GM18508 (cell line): ENCODE measurements around the gene EXOC4.

Source experiments
- ATAC-seq: cut with Tn5 transposase; IDR thresholded peaks from one replicate; pipeline ENCODE4 v1.9.1; 2021; ENCODE audit warnings: moderate number of reproducible peaks; ENCODE audit not compliant: insufficient read depth, unreplicated experiment

EXOC4 gene

DNA sequence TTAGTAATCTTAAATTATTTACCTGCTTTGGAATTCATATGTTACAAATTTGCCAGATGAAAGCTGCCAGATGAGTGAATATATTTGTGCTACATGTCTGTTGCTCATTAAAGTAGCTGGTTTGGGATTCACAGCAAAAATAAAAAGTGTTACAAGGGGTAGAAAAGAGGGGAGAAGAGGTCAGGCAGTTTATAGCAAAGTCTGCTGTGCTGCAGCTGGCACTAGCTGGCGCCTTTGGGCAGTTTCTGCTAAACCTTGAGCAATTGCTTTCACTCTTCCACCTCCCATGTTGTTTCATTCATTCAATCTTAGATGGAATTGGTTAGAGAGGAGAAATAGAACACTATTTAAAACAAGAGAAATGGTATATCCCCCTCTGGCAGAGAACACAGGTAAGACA, 470.2 kb downstream of the EXOC4 start:
- no peak for ATAC-seq

GRCh38 chr7:133724148-133724547, 471.3 kb downstream of the EXOC4 start:
- ATAC-seq: no peak

DNA sequence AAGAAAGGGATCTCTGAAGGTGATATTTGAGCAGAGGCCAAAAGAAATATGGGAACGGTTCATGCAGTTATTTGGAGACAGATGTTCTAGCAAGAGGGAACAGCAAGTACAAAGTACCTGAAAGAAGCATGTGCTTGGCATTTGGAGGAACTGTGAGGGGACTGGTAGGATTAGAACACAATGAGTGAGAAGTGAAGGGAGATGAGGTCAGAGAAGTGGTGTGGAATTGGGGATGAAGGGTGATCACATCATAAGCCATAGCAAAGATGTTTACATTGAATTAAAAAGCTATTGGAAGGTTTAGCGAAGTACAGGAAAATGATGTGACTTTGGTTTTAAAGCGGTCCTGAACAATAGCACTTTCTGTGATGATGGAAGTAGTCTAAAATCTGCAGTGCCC, 471.8 kb downstream of the EXOC4 start:
- ATAC-seq: no peak

DNA sequence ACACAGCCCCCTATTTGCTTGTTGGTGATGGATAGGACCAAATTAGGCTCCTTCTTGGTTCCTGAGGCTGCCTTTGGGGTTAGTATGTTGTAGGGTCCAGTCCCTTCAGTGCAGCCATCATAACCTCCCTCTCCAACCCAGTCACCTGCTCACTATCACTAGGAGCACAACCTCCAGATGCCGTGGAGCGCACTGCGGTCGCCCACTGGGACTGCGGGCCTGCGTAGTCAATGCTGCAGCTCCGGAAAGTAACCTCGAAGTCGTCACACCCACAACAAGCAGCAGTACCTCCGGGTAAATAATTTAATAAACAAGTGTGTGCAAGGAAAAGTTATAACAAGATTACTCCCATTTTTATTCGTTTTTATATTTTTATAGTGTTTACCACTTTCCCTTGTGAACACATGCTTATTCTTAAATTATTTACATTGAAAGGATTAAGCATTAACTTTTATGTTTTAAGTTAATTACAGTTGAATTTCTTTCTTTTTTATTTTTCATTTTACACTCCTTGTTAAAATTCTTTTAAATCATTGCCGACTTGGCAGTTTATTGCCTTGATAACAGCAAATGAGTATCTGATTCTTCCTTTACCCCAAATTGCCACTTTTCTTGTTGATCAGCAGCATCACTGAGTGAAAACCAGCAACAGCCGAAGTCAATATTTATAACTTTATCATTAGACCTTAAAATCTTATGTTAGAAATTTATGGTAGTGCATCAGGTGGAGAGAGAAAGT, 474.8 kb downstream of the EXOC4 start:
- ATAC-seq: no peak

DNA sequence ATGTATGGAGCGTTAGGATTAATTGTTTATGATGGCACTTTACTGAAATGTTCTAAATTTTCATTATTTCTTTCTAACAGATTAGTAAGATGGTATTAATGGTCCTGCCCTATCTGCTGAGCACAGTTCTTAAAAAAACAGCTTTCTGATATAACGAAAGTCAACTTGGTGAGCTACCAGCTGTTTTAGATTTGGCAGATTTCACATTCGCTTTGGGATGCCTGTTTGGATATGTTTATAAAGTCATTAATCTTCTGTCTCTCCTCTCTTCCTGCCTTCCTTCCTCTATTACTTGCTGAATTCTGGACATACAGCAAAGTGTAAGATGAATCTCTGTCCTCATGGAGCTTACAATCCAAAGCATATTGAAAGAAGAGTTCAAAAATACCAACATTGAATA, 477.5 kb downstream of the EXOC4 start:
- ATAC-seq: no peak

- no peak for ATAC-seq
These were observed 480.5 kb downstream of the EXOC4 start for GRCh38 chr7:133733401-133733800.

- ATAC-seq: no peak
These were observed 482.3 kb downstream of the EXOC4 start for GRCh38 chr7:133735222-133735621.

GRCh38 chr7:133739817-133740216, 486.9 kb downstream of the EXOC4 start:
- ATAC-seq: no peak

DNA sequence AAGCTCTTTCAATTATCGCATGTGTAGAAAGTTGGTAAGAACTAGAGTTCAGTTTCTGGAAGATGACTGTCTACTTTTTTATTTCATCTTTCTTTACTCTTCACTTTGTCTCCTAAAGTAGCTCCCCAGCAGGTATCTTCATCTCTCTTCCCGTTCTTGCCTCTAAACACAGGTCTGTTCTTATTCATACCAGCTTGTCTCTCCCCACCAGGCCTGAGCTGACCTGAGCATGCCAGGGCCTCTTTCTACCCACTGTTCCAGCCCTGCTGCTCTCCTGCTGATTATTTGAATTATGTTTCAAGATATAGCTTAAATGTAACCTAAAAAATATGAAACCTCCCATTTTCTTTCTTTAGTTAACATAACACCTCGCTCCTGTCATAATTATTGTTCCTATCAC, 488.2 kb downstream of the EXOC4 start:
- ATAC-seq: no peak

DNA sequence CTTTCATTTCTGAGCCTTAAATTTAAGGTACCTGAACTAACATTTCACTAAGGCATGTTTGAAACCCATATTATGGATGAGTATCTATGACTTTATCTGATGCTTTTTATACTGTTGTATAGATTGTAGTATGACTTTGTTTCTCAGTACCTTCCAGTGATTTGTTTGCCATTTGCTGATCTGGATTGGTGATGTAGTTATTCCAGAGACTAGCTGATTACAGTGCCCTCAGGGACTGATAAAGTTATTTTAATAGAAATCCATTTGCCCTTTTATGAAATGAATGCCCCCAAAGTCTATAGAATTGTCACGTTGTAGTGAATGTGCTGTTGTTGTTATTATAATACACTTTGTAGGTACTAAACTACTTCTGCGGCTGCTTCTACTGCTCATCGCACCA, 488.8 kb downstream of the EXOC4 start:
- ATAC-seq: no peak

- ATAC-seq: no peak
These were observed 490.0 kb downstream of the EXOC4 start for GRCh38 chr7:133742709-133743538.

DNA sequence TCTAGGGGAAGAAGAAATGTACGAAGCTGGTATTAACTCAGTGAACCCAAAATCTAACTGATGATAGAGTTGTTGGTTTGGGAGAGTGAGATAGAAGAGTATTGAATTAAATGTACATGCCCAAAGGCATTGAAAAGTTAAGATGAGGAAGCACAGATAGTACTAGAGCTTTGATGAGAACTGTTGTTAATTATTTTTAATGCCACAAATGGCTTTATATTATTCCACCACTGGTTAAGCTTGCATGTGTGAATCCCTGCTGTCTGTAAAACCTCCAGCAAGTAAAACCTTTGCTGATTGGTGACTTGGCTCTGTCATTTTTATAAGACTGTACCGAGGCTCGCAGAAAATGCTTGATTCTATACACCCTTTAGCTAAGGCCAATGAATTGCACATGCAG, 491.6 kb downstream of the EXOC4 start:
- no peak for ATAC-seq

DNA sequence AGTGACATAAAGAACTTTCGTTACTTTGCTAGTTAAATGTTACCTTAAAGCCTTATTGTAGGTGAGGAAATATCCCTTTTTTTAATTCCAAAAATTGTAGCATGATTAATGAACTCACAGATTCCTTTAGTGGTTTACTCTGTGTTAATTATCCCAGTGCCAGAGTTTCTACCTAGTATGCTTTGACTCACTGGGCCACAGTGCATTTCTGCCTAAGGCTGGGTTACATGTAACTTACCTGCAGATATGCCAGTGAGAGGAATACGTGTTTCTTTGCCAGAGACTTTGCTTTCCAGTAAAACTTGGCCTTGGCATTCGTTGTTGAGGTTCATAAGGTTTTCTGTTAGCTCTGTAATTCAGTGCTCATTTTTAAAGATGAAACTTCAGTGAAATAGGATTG, 493.4 kb downstream of the EXOC4 start:
- ATAC-seq: no peak

GRCh38 chr7:133746847-133747246, 494.0 kb downstream of the EXOC4 start:
- no peak for ATAC-seq

GRCh38 chr7:133748443-133749407, 495.8 kb downstream of the EXOC4 start:
- no peak for ATAC-seq

DNA sequence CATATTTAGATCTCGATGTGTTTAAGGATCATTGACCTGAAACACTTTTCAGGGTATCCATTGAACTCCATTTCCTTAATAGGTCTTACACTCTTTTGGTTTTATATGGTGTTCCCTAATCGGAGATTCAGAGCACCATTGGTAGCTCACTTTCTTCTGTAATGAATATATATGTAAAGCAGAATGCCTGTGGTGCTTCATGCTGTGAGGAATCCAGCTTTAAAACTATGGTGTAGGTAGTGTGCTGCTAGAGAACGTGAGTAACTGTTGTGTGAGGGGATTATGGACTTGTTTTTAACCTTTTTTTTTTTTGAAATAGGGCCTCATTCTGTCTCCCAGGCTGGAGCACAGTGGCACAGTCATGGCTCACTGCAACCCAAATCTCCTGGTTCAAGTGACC, 497.4 kb downstream of the EXOC4 start:
- ATAC-seq: no peak

DNA sequence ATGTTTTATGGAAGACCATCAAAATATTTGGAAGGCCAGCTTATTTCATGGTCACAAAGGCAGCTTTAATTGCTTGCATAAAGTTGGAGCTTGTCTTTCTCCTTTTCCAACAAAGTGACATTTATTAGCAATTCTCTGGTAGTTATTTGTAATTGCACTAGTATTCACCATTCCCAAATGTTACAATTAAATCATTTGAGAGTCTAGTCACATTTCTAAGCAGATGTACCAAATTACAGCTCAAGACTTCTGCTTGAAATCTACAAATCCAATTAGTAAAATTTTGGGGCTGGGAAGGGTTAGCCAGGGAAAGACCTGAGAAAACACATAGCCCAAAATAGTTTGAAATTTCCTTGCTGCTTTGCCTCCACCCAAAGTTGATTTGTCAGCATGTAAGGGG, 498.2 kb downstream of the EXOC4 start:
- ATAC-seq: no peak

- no peak for ATAC-seq
These were observed 500.6 kb downstream of the EXOC4 start for GRCh38 chr7:133753513-133753912.

DNA sequence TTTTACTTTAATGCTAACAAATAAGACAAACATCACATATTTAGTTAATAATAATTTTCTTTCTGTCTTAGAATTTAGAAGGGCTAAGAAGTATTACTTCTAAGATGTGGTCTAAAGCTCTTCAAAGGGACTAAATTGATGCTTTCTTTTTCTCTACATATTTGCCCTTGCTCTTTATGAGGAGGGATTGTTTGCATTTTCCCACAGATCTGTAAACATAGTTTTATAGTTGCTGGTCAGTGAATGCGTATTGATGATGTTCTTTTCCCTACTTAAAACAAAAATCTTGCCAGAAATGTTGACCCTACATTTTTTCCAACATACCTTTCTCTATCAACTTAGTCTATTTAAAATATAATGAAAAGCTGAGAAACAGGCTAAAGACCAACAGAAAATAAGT, 501.8 kb downstream of the EXOC4 start:
- ATAC-seq: no peak

DNA sequence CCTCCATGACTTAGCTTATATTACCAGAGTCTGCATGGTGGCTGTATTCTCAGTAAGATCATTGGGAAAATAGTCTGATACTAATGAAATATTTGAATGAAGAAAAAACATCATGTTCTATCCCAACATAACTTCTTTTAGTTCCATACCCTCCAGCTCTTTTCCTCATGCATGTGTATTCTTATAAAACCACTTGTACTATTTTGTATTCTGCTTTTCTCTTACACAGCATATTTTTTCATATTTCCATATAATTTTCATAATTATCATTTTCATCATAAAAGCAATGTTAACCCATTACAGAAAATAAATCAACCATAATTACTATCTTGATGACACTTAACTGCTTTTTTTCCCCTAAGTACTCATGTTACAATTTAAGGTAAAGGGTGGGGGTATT, 503.0 kb downstream of the EXOC4 start:
- no peak for ATAC-seq

GRCh38 chr7:133761443-133761842, 508.6 kb downstream of the EXOC4 start:
- no peak for ATAC-seq
